Esophagus (tissue), 2 donors: ENCODE data around the gene PPP1R18. TPM values are rescaled to one million over a fixed set of nuclear protein-coding genes. Genes with fewer than 3 reads are reported as not detected.
A peak's percentile ranks its signal among the peaks of the same experiment; 100 is the strongest.

ENCODE experiments used
- H3K27ac ChIP-seq, 2 donors: one replicate each; pipeline ENCODE4 v1.5.1; 2013; ENCODE audit warnings: low read depth in 2 of 2, mild to moderate bottlenecking in 2 of 2, inconsistent platforms in 1 of 2, low read length in 1 of 2, moderate library complexity in 1 of 2
- H3K27me3 ChIP-seq, 2 donors: one replicate each; pipeline ENCODE4 v1.6.1; 2013; ENCODE audit warnings: low read length in 2 of 2, control low read depth in 1 of 2, mild to moderate bottlenecking in 1 of 2; ENCODE audit not compliant: insufficient read depth in 2 of 2, control insufficient read depth in 1 of 2
- H3K36me3 ChIP-seq, 2 donors: one replicate each; pipeline ENCODE4 v1.6.1; 2013; ENCODE audit warnings: low read length in 1 of 2; ENCODE audit not compliant: control insufficient read depth in 2 of 2, insufficient read depth in 2 of 2
- H3K4me1 ChIP-seq, 2 donors: one replicate each; pipeline ENCODE4 v1.6.1; 2013; ENCODE audit warnings: low read length in 1 of 2; ENCODE audit not compliant: control insufficient read depth in 2 of 2, insufficient read depth in 2 of 2
- H3K4me3 ChIP-seq, 2 donors: one replicate each; pipeline ENCODE4 v1.5.1; 2013; ENCODE audit warnings: low read length in 2 of 2, mild to moderate bottlenecking in 2 of 2, low read depth in 1 of 2, moderate library complexity in 1 of 2
- H3K9me3 ChIP-seq, 2 donors: one replicate each; pipeline ENCODE4 v1.6.1; 2013; ENCODE audit warnings: mild to moderate bottlenecking in 2 of 2, low read depth in 1 of 2, low read length in 1 of 2, moderate library complexity in 1 of 2; ENCODE audit not compliant: control insufficient read depth in 2 of 2, insufficient read depth in 1 of 2
- WGBS, 2 donors: extraction: QIAGEN DNeasy Blood & Tissue Kit; methylation state at CpG; one replicate each; pipeline ENCODE4 v1.1.7; 2013; 5-methylcytosine and 5-hydroxymethylcytosine counted together
- polyA plus RNA-seq, 2 donors: library from polyadenylated mRNA; stranded (reverse); fragments of 200-250 nt; gene quantifications; one replicate each; pipeline ENCODE4 v1.2.3, GENCODE V29; 2013
- donor health status: healthy with polysubstance abuse.
- donor health status: Bipolar disorder and iron deficiency.

The PPP1R18 gene
- polyA plus RNA-seq, 2 donors: 22.1 to 22.4 TPM

GRCh38 chr6:30683183-30683979 lies 3.1 kb downstream of the PPP1R18 start:
- H3K9me3 ChIP-seq: no peaks in the 10 kb centered on the region
- no peaks in the 10 kb centered on the region for H3K27me3 ChIP-seq
- H3K4me1 ChIP-seq: peaks cover 2 to 20% of the 10 kb centered on the region in 2 donors
- peaks cover 3 to 4% of the 10 kb centered on the region in 2 donors for H3K36me3 ChIP-seq
- H3K4me3 ChIP-seq: peak overlapping the region; percentile 55 to 77
- peak overlapping the region; percentile 95 to 99 for H3K27ac ChIP-seq
- 3 to 20% methylated on average over 7 of the region's 7 CpGs for WGBS, 2 donors

DNA sequence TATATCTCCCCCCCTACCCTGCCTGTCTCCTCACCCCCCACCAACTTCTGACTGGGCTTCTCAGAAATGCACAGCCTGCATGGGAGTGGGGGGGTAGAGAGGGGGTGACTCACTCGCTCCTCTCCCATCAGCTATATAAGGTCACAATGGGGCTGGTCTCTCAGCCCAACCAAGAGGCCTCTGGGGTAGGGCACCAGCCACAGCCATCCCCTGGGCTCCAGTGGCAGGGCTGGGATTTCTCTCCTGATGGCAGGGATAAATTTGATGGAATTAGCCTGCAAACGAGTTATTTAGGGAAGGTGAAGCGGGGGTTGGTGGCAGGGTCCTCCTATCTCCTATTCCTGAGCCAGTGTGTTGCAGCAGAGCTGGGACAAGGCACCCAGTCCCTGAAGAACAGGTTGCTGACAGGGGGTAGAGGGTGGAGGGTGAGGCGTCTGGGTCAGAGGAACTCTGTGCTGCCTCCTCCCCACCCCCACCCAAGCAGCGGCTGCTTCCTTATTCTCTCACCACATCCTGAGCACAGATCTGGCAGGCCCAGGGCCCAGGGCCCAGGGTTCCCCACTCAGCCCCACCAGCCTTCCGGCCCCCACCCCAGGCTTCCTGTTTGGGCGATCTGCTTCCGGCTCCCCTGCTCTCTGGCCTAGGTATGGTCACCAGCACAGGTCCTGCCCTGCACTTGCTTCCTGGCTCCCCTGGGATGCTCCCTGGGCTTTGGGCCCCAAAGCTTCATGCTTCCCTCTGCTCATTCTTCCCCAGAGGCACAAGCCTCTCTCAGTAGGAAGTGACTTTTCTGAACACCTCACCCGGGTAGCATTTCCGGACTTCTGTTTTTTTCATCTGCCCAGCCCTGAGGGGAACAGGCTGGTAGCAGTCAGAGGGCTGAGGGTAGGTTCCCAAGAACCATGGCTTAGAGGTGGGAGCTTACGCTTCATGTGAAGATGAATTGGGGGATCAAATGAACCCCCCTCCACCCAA lies 4.0 kb downstream of the PPP1R18 start:
- 8 to 27% methylated on average over 11 of the region's 11 CpGs for WGBS, 2 donors
- H3K4me1 ChIP-seq: peaks cover 0 to 14% of the 10 kb centered on the region in 2 donors

GRCh38 chr6:30681766-30682142 lies 4.7 kb downstream of the PPP1R18 start:
- no peaks in the 10 kb centered on the region for H3K27me3 ChIP-seq
- peaks cover 7 to 9% of the 10 kb centered on the region in 2 donors for H3K36me3 ChIP-seq
- H3K4me3 ChIP-seq: peak overlapping the region in 1 of 2 donors; percentile 77
- H3K27ac ChIP-seq: peak overlapping the region; percentile 95 to 99
- 32 to 33% methylated on average over 4 of the region's 4 CpGs for WGBS, 2 donors
- H3K4me1 ChIP-seq: peaks cover 0 to 14% of the 10 kb centered on the region in 2 donors
- no peaks in the 10 kb centered on the region for H3K9me3 ChIP-seq

More for the DNA sequence above, 4.0 kb downstream of the PPP1R18 start:
- H3K36me3 ChIP-seq: peaks cover 3 to 4% of the 10 kb centered on the region in 2 donors
- H3K27ac ChIP-seq: peak overlapping the region; percentile 95 to 99
- H3K9me3 ChIP-seq: no peaks in the 10 kb centered on the region
- H3K4me3 ChIP-seq: peak overlapping the region; percentile 55 to 77
- no peaks in the 10 kb centered on the region for H3K27me3 ChIP-seq

DNA sequence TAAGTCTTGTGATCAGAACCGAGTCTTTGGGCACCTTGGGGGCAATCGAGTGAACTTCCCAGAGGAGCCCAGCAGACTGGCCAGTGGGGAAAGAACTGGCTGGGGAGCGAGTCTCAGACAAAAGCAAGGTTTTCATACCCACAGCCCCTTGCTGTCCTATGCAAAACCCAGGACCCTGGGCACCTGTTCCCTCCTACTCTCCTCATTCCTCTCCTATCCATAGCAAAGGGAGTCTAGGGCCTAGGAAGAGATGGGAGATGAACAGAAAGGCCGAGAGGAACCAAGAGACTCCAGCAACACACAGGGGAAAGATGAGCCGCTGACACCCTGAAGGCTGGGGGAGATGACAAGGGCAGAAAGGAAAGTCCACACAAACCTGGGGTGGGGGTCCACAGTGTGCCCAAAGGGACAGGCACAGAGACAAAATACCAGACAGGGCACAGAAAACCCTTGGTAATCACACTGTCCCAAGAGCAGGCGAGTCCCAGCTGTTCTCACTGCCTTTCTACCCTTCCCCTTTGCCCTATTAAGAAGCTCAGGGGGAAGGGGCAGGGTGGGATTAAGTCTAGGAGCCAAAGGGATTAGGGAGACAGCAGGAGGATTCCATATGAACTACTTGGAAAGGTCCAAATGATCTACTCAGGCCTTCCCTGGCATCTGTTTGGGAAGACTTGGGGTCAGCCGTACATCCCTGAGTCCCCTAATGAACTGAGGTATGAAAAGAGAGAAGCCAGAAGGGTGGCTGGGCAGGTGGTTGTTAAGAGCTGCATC lies 6.5 kb downstream of the PPP1R18 start:
- Histone ChIP-seq H3K27ac (peak overlapping the region; percentile 53 to 57), H3K9me3 (no peaks in the 10 kb centered on the region), H3K36me3 (peaks cover 13 to 16% of the 10 kb centered on the region in 2 donors), H3K4me3 (peak overlapping the region in 1 of 2 donors; percentile 5), H3K4me1 (peaks cover 0 to 13% of the 10 kb centered on the region in 2 donors), H3K27me3 (no peaks in the 10 kb centered on the region)
- WGBS, 2 donors: 54 to 58% methylated on average over 7 of the region's 7 CpGs

DNA sequence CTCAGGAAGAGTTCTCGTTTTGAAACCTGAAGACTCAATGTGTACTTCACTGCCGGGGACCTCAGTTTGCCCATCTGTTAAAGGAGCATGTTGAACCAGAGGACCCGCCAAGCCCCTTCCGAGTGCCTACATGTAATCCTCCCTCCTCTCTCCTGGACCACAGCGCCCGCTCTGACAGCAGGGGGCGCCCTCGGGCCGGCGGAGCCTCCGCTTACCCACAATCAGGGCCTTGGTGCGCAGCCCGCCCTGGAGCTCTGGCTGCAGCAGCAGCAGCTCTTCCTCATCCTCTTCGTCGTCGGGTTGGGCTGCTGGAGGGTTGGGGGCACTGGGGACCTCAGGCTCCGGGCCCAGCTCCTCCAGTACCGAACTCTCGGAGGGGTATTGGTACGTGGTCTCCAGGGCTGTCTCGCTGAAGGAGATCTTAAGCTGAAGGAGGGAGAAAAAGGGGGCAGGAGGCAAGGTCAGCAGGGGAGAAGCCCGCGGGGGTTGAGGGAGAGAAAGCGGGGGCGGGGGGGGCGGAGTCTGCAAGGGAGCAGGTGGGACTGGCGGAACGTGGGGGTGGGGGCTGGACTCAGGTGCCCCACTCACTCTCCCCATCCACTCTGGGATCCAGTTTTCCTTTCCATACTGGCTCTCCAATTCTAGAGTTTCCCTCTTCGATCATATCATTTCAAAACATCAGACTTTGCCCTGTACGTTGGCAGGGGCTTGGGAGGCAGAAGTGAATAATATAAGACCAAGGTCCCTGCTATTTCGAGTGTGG lies 7.3 kb downstream of the PPP1R18 start:
- Histone ChIP-seq H3K27ac (peak overlapping the region; percentile 53 to 57), H3K27me3 (no peaks in the 10 kb centered on the region), H3K4me1 (peaks cover 0 to 11% of the 10 kb centered on the region in 2 donors), H3K9me3 (no peaks in the 10 kb centered on the region), H3K4me3 (peak overlapping the region in 1 of 2 donors; percentile 5), H3K36me3 (peaks cover 13 to 16% of the 10 kb centered on the region in 2 donors)
- WGBS, 2 donors: 7 to 8% methylated on average over 30 to 31 of the region's 31 CpGs

DNA sequence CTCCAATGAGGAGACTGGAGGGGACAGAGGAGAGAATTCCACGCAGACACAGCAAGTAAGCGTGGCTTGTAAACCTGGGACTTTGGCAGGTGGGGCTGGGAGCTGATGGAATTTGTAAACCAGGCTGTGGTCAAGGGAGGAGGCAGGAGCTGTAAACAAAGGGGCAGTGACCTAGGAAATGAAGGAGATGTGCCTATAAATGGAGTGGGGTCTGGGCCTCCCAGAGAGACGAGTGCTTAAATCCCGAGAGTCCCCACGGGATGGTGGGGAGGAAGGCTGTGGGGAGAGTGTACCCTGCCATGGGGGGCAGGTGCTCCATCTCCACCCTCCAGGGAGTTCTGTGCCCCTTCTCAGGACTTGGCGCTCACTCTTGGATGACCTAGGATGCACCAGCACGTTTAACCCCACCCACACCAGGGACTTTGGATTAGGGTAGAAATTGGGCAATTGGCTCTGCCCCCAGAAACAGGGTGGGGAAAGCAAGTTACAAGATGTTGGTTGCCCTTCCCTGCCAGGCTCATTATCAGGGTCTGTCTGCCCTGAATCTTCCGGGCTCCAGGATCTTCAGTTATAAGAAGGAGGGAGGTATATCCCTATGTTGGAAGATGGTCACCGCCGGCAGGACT lies 9.7 kb downstream of the PPP1R18 start:
- H3K9me3 ChIP-seq: no peaks in the 10 kb centered on the region
- H3K36me3 ChIP-seq: peaks cover 13 to 16% of the 10 kb centered on the region in 2 donors
- no peak overlapping the region for H3K4me3 ChIP-seq
- no peak overlapping the region for H3K27ac ChIP-seq
- H3K4me1 ChIP-seq: peaks cover 0 to 4% of the 10 kb centered on the region in 2 donors
- H3K27me3 ChIP-seq: no peaks in the 10 kb centered on the region
- WGBS, 2 donors: 78 to 86% methylated on average over 9 to 10 of the region's 10 CpGs

DNA sequence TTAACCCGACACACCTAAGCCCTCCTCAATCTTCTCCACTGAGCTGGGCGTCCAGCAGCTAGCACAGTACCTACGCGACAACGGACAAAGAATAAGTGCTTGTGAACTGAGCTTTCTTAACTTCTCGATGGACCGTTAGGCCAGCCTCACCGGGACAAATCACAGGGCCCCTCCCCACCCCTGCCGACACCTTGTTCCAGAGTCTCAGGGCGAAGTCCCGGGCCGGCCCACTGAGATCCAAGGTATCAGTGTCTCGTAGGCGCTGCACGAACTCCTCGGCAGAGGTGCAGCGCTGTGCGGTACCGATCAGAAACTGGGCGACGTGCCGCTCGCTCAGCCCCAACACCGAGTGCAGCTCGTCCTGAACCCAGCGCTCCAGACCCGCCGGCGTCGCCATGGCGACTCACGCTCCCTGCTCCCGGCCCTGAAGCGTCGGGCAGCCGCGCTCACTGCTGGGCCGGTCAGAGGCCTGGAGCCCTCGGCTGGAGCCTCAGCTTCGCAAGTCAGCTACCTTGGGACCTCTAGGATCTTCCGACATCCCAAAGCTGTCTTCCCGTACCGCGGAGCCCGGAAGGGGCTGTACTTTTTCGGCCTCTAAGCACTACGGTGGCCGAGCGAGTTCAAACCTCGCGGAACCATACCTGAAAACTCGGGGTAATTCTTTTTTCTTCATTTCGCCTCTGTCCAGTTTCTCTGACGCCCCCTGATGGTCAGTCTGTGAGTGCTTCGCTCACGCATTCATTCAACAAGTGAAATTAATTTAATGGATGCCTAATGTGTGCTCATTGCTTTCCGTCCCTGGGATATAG lies 13.8 kb downstream of the PPP1R18 start, which contains the start of gene DHX16:
Gene DHX16, minus strand, starts transcription at position 562 of the 809 bp plus-strand sequence. Its CDS starts 165 bp downstream, at position 397.
- Histone ChIP-seq H3K4me1 (no peaks in the 10 kb centered on the region), H3K4me3 (peak within 1 kb of the TSS; percentile 70 to 96), H3K36me3 (peaks cover 12 to 19% of the 10 kb centered on the region in 2 donors), H3K27me3 (no peaks in the 10 kb centered on the region), H3K27ac (peak within 1 kb of the TSS; percentile 83 to 91), H3K9me3 (no peaks in the 10 kb centered on the region)
- WGBS, 2 donors: 0% methylated on average over 57 of the region's 57 CpGs
